WTC11 (cell line): ENCODE results near the gene ARHGAP42. TPM values are rescaled to one million over a fixed set of nuclear protein-coding genes. Genes with fewer than 3 reads are reported as not detected.

Experiments
- ATAC-seq: fragments of 200-7000 bp; cut with Tn5 transposase; 2 replicates; pipeline ENCODE4 v1.10.0; 2021; ENCODE audit warnings: mild to moderate bottlenecking, moderate library complexity
- CTCF ChIA-PET: fragments of 300-600 bp; sonication (Branson Sonifier 250); formaldehyde crosslinking; loops from one replicate; lab custom pipeline; 2021; ENCODE audit warnings: antibody characterized with exemption; lab: Charles Lee
- POLR2A ChIA-PET: fragments of 350-600 bp; sonication (Branson Sonifier 250); formaldehyde crosslinking; loops from one replicate; lab custom pipeline; 2021; ENCODE audit warnings: antibody characterized with exemption; lab: Charles Lee
- DNase-seq: peaks from one replicate; pipeline ENCODE4 v3.0.0; 2021; ENCODE audit warnings: low spot score
- H3K27ac Mint-ChIP-seq: 2 replicates; pipeline ENCODE4 v1.8.0; 2021; ENCODE audit warnings: mixed read lengths
- H3K27me3 Mint-ChIP-seq: 2 replicates; pipeline ENCODE4 v1.8.0; 2021; ENCODE audit warnings: low read depth, mild to moderate bottlenecking, moderate library complexity, mixed read lengths
- H3K36me3 Mint-ChIP-seq: 2 replicates; pipeline ENCODE4 v1.8.0; 2021; ENCODE audit warnings: mixed read lengths
- H3K4me1 Mint-ChIP-seq: 2 replicates; pipeline ENCODE4 v1.8.0; 2022; ENCODE audit warnings: mixed read lengths
- H3K4me3 Mint-ChIP-seq: 2 replicates; pipeline ENCODE4 v1.8.0; 2021; ENCODE audit warnings: mild to moderate bottlenecking, moderate library complexity, mixed read lengths
- H3K9me3 Mint-ChIP-seq: 2 replicates; pipeline ENCODE4 v1.8.0; 2021; ENCODE audit warnings: mixed read lengths
- ATF3 ChIP-seq: sonication (generic); formaldehyde crosslinking; conservative IDR thresholded peaks from 2 replicates; pipeline ENCODE4 v1.8.1; 2022; ENCODE audit warnings: mild to moderate bottlenecking, missing genetic modification reagents
- E2F1 ChIP-seq: sonication (generic); formaldehyde crosslinking; IDR thresholded peaks from 2 replicates; pipeline ENCODE4 v1.8.0; 2022; ENCODE audit warnings: mild to moderate bottlenecking, missing genetic modification reagents
- E2F5 ChIP-seq: sonication (generic); formaldehyde crosslinking; IDR thresholded peaks from 2 replicates; pipeline ENCODE4 v1.8.1; 2022; ENCODE audit warnings: mild to moderate bottlenecking, moderate library complexity, missing genetic modification reagents
- ELF4 ChIP-seq: sonication (generic); formaldehyde crosslinking; IDR thresholded peaks from 2 replicates; pipeline ENCODE4 v1.8.1; 2022; ENCODE audit warnings: low read depth, mild to moderate bottlenecking, moderate library complexity, missing genetic modification reagents
- EMX1 ChIP-seq: fragments of 250-450 bp; sonication (Bioruptor Pico); IDR thresholded peaks from 2 replicates; pipeline ENCODE4 v1.8.0; 2021; ENCODE audit warnings: mild to moderate bottlenecking
- ERG ChIP-seq: fragments of 250-450 bp; sonication (Bioruptor Pico); IDR thresholded peaks from 2 replicates; pipeline ENCODE4 v1.8.0; 2021; ENCODE audit warnings: mild to moderate bottlenecking
- GRHL2 ChIP-seq: fragments of 250-450 bp; sonication (Bioruptor Pico); IDR thresholded peaks from 2 replicates; pipeline ENCODE4 v1.8.0; 2022; ENCODE audit warnings: mild to moderate bottlenecking, moderate library complexity; ENCODE audit not compliant: insufficient replicate concordance, severe bottlenecking
- JAZF1 ChIP-seq: fragments of 250-450 bp; sonication (Bioruptor Pico); IDR thresholded peaks from 2 replicates; pipeline ENCODE4 v1.9.0; 2021; ENCODE audit warnings: moderate library complexity, mild to moderate bottlenecking, inconsistent platforms
- NFE2L1 ChIP-seq: sonication (generic); formaldehyde crosslinking; IDR thresholded peaks from 2 replicates; pipeline ENCODE4 v1.8.1; 2023; ENCODE audit warnings: missing genetic modification reagents
- NFYB ChIP-seq: sonication (generic); formaldehyde crosslinking; conservative IDR thresholded peaks from 2 replicates; pipeline ENCODE4 v1.8.0; 2022; ENCODE audit warnings: low read depth, missing genetic modification reagents
- PRDM15 ChIP-seq: sonication (generic); formaldehyde crosslinking; IDR thresholded peaks from 2 replicates; pipeline ENCODE4 v1.8.0; 2022; ENCODE audit warnings: missing genetic modification reagents
- PREB ChIP-seq: sonication (generic); formaldehyde crosslinking; IDR thresholded peaks from 2 replicates; pipeline ENCODE4 v1.8.1; 2022; ENCODE audit warnings: mild to moderate bottlenecking, missing genetic modification reagents, moderate library complexity, borderline replicate concordance
- RORB ChIP-seq: fragments of 250-450 bp; sonication (Bioruptor Pico); IDR thresholded peaks from 2 replicates; pipeline ENCODE4 v1.9.0; 2021; ENCODE audit warnings: mild to moderate bottlenecking
- TEAD1 ChIP-seq: sonication (generic); formaldehyde crosslinking; IDR thresholded peaks from 2 replicates; pipeline ENCODE4 v1.8.0; 2022; ENCODE audit warnings: mild to moderate bottlenecking, missing genetic modification reagents
- ZBTB21 ChIP-seq: sonication (generic); formaldehyde crosslinking; IDR thresholded peaks from 2 replicates; pipeline ENCODE4 v1.8.1; 2023; ENCODE audit warnings: mild to moderate bottlenecking, missing genetic modification reagents, borderline replicate concordance
- ZNF121 ChIP-seq: sonication (generic); formaldehyde crosslinking; IDR thresholded peaks from 2 replicates; pipeline ENCODE4 v1.8.0; 2023; ENCODE audit warnings: missing genetic modification reagents
- ZNF263 ChIP-seq: sonication (generic); formaldehyde crosslinking; IDR thresholded peaks from 2 replicates; pipeline ENCODE4 v1.8.1; 2022; ENCODE audit warnings: low read depth, mild to moderate bottlenecking, moderate library complexity, missing genetic modification reagents
- total RNA-seq: library from RNA; stranded (reverse); gene quantifications from 3 replicates; pipeline ENCODE4 v1.2.3, GENCODE V29; 2021
- TF ChIP-seq, protein P1 (sequence below): sonication (generic); formaldehyde crosslinking; IDR thresholded peaks from 2 replicates; pipeline ENCODE4 v1.8.0; 2022; ENCODE audit warnings: mild to moderate bottlenecking, missing genetic modification reagents
- TF ChIP-seq, protein P2 (sequence below): sonication (generic); formaldehyde crosslinking; conservative IDR thresholded peaks from 2 replicates; pipeline ENCODE4 v1.8.1; 2023; ENCODE audit warnings: mild to moderate bottlenecking, low read depth, missing genetic modification reagents, moderate library complexity
- TF ChIP-seq, protein P3 (sequence below): fragments of 250-450 bp; sonication (Bioruptor Pico); IDR thresholded peaks from 2 replicates; pipeline ENCODE4 v1.9.0; 2021; ENCODE audit warnings: mild to moderate bottlenecking

ARHGAP42 gene
- total RNA-seq, 1 experiment from 2014 or later: 32.5 TPM

DNA sequence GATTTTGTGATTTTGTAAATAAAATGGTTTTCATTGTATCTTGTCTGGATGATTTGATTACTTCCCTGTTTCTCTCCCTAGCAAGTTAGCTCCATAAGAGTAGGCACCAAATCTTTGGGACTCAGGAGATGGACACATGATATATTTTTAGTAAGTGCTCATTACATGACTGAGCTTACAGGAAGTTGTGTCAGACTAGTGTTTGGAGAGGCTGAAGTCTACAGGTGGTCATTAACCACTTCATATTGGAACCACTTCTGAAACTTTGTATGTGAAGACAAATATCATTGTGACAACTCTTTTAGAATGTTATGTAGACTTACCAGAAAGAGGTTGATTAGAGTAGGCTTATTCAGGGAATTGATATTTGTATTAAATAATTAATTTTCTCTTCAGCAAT, 19.1 kb downstream of the ARHGAP42 start (continued):
- TF ChIP-seq GRHL2 (CRISPR knock-in tag): no peak
- no peak for TF ChIP-seq ATF3 (CRISPR knock-in tag)
- TF ChIP-seq, protein P1, sequence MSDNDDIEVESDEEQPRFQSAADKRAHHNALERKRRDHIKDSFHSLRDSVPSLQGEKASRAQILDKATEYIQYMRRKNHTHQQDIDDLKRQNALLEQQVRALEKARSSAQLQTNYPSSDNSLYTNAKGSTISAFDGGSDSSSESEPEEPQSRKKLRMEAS (CRISPR knock-in tag): no peak
- TF ChIP-seq ELF4: no peak
- TF ChIP-seq ZBTB21 (CRISPR knock-in tag): no peak
- TF ChIP-seq JAZF1 (CRISPR knock-in tag): no peak
- no peak for TF ChIP-seq ZNF263 (CRISPR knock-in tag)
- TF ChIP-seq NFYB (CRISPR knock-in tag): no peak
- no peak for TF ChIP-seq EMX1
- TF ChIP-seq E2F1 (CRISPR knock-in tag): no peak
- no peak for TF ChIP-seq NFE2L1 (CRISPR knock-in tag)

DNA sequence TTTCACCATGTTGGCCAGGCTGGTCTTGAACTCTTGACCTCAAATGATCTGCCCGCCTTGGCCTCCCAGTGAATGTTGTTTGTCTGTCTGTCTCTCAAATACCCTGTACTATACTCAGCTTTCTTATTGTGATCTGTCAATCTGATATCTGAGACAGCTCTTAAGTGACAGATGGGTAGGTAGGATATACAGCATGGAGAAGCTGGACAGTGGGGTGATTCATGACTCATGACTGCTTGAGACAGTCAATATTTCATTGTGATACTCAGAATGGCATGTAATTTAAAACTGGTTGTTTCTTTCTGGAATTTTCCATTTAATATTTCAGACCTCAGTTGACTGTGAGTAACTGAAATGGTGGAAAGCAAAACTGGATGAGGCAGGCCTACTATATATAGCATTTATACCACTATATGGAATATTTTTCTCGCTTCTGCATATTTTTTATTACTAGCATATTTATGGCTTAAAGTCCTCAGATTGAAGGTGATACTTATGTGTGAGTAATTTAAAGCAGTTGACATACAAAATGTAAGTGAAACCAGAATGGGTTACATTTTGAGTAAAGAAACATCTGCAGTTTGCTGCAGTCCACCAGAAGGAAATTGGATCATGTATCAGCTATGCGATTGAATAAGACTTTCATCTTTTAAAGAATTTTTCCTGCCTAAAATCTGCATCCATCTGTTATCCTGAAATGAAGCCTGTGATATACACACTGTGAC, 22.3 kb downstream of the ARHGAP42 start:
- ChIA-PET CTCF (no interaction called here), POLR2A (interaction anchor here (0.6 kb wide), 1 partner anchor 117 kb away, joined by 12 read pairs; no protein-coding TSS in a partner anchor)
- no peaks in the 10 kb centered on the region for H3K36me3 Mint-ChIP-seq
- H3K9me3 Mint-ChIP-seq: no peaks in the 10 kb centered on the region
- DNase-seq (no peak), ATAC-seq (no peak)
- H3K27me3 Mint-ChIP-seq: no peaks in the 10 kb centered on the region
- H3K4me3 Mint-ChIP-seq: no peak overlapping the region
- peak overlapping the region; percentile 19; the same call in 1 of the 2 replicates for H3K27ac Mint-ChIP-seq
- H3K4me1 Mint-ChIP-seq: peaks cover 29% of the 10 kb centered on the region
- TF ChIP-seq RORB (CRISPR knock-in tag) (no peak), ERG (no peak), PREB (no peak), E2F5 (CRISPR knock-in tag) (no peak), PRDM15 (no peak), TEAD1 (CRISPR knock-in tag) (no peak), ZNF121 (CRISPR knock-in tag) (no peak)
- TF ChIP-seq, protein P2, sequence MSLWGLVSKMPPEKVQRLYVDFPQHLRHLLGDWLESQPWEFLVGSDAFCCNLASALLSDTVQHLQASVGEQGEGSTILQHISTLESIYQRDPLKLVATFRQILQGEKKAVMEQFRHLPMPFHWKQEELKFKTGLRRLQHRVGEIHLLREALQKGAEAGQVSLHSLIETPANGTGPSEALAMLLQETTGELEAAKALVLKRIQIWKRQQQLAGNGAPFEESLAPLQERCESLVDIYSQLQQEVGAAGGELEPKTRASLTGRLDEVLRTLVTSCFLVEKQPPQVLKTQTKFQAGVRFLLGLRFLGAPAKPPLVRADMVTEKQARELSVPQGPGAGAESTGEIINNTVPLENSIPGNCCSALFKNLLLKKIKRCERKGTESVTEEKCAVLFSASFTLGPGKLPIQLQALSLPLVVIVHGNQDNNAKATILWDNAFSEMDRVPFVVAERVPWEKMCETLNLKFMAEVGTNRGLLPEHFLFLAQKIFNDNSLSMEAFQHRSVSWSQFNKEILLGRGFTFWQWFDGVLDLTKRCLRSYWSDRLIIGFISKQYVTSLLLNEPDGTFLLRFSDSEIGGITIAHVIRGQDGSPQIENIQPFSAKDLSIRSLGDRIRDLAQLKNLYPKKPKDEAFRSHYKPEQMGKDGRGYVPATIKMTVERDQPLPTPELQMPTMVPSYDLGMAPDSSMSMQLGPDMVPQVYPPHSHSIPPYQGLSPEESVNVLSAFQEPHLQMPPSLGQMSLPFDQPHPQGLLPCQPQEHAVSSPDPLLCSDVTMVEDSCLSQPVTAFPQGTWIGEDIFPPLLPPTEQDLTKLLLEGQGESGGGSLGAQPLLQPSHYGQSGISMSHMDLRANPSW (CRISPR knock-in tag): no peak
- TF ChIP-seq, protein P3, sequence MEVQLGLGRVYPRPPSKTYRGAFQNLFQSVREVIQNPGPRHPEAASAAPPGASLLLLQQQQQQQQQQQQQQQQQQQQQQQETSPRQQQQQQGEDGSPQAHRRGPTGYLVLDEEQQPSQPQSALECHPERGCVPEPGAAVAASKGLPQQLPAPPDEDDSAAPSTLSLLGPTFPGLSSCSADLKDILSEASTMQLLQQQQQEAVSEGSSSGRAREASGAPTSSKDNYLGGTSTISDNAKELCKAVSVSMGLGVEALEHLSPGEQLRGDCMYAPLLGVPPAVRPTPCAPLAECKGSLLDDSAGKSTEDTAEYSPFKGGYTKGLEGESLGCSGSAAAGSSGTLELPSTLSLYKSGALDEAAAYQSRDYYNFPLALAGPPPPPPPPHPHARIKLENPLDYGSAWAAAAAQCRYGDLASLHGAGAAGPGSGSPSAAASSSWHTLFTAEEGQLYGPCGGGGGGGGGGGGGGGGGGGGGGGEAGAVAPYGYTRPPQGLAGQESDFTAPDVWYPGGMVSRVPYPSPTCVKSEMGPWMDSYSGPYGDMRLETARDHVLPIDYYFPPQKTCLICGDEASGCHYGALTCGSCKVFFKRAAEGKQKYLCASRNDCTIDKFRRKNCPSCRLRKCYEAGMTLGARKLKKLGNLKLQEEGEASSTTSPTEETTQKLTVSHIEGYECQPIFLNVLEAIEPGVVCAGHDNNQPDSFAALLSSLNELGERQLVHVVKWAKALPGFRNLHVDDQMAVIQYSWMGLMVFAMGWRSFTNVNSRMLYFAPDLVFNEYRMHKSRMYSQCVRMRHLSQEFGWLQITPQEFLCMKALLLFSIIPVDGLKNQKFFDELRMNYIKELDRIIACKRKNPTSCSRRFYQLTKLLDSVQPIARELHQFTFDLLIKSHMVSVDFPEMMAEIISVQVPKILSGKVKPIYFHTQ (CRISPR knock-in tag): no peak
